Duodenal mucosa (tissue), 2 donors: Measurements from ENCODE around the gene EPOP.

Experiments used
- H3K27ac ChIP-seq: one replicate; pipeline ENCODE4 v1.7.0; 2013; ENCODE audit warnings: low read depth, low read length
- H3K27me3 ChIP-seq, 2 donors: one replicate each; pipeline ENCODE4 v1.7.0; 2013; ENCODE audit warnings: low read length in 2 of 2, control low read depth in 1 of 2; ENCODE audit not compliant: insufficient read depth in 2 of 2, control insufficient read depth in 1 of 2
- H3K36me3 ChIP-seq, 2 donors: one replicate each; pipeline ENCODE4 v1.7.0; 2013; ENCODE audit warnings: low read length in 2 of 2, control low read depth in 1 of 2; ENCODE audit not compliant: insufficient read depth in 2 of 2, control insufficient read depth in 1 of 2
- H3K4me1 ChIP-seq, 2 donors: one replicate each; pipeline ENCODE4 v1.7.0; 2013; ENCODE audit warnings: low read length in 2 of 2, control low read depth in 1 of 2; ENCODE audit not compliant: insufficient read depth in 2 of 2, control insufficient read depth in 1 of 2
- H3K4me3 ChIP-seq, 2 donors: one replicate each; pipeline ENCODE4 v1.7.0; 2013; ENCODE audit warnings: low read length in 2 of 2, low read depth in 1 of 2
- H3K9ac ChIP-seq, 2 donors: one replicate each; pipeline ENCODE4 v1.7.0; 2013; ENCODE audit warnings: low read length in 2 of 2, low read depth in 1 of 2
- H3K9me3 ChIP-seq, 2 donors: one replicate each; pipeline ENCODE4 v1.7.0; 2013; ENCODE audit warnings: low read length in 2 of 2, control low read depth in 1 of 2; ENCODE audit not compliant: control insufficient read depth in 1 of 2

Gene EPOP

DNA sequence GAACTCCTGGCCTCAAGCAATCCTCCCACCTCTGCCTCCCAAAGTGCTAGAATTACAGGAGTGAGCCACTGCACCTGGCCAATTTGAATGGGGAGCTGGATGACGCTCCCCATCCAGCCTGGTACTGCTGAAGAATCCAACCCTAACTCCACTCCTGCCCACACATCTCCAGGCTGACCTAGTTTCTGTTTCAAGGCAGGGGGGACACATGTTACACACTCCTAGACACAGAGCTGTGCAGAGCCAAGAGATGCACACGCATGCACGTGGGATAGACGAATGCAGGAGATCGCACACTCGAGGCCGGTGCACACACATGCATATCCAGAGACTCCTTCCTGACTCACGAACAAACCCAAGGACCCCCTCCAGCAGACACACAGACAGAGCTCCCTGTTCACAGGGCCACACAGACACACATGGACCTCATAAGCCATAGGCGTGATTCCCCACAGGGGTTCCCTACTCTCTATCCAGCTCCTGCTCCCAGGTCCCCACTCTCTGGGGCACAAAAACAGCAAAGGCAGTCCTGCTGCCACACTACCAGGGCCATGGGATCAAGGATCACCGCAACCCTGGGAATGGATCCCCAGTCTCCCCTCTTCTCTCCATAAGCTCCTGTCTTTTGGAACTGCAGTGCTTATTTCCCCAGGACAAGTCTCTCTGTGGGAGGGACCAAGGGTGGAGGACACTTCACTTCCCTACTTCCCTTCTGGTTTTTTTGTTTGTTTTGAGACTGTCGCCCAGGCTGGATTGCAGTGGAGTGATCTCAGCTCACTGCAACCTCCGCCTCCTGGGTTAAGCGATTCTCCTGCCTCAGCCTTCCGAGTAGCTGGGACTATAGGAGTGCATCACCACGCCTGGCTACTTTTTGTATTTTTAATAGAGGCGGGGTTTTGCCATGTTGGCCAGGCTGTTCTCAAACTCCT, 14.4 kb downstream of the EPOP start:
- no peaks in the 10 kb centered on the region for H3K4me1 ChIP-seq
- H3K27ac ChIP-seq = no peak overlapping the region
- no peaks in the 10 kb centered on the region for H3K36me3 ChIP-seq
- H3K27me3 ChIP-seq = peaks cover 0 to 3% of the 10 kb centered on the region in 2 donors
- no peaks in the 10 kb centered on the region for H3K9me3 ChIP-seq
- H3K9ac ChIP-seq = no peak overlapping the region
- no peak overlapping the region for H3K4me3 ChIP-seq

DNA sequence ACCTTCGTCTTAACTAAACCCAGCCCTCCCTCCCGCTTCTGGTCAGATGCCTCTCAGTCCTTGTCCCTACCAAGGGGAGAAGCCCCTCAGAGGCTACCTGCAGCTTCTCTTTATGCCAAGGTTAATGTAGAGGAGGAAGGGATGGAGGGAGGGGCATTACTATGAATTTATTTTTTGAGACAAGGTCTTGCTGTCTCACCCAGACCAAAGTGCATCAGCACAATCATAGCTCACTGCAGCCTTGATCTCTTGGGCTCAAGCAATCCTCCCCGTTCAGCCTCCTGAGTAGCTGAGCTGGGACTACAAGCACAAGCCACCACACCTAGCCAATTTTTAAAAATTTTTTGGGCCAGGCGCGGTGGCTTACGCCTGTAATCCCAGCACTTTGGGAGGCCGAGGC, 15.3 kb downstream of the EPOP start:
- Histone ChIP-seq H3K36me3 (no peaks in the 10 kb centered on the region), H3K9ac (no peak overlapping the region), H3K4me1 (no peaks in the 10 kb centered on the region)

DNA sequence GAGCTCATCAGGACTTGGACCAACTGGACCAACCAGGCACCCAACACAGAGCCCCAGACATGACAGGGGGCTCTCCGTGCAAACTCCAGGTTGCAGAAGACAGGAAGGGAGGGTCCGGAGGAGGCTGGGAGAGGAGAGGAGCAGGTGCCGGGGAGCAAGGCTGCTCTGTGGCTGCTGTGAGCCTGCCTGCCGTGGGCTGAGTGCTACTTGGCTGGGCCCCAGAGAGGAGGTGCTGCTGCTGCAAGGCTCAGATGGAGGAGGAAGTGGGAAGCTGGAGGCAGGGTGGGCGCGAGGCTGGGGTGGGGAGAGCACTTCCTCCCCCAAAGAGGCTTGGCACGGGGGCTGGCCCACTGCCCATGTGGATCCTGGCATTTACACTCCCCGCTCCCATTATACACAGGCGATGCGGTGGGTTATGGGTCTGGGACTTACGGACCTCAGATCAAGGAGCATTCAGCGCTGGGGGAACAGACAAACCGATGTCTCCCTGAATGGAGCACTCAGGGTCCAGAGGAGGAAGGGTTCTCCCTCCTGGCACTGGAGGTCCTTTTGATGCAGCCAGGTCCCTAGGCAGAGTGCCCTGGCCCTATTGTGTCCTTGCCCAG, 15.9 kb downstream of the EPOP start:
- Histone ChIP-seq H3K27me3 (peaks cover 6 to 10% of the 10 kb centered on the region in 2 donors), H3K36me3 (no peaks in the 10 kb centered on the region), H3K27ac (no peak overlapping the region), H3K9ac (no peak overlapping the region), H3K4me1 (no peaks in the 10 kb centered on the region), H3K4me3 (no peak overlapping the region), H3K9me3 (no peaks in the 10 kb centered on the region)

More for the DNA sequence above, 15.3 kb downstream of the EPOP start:
- Histone ChIP-seq H3K4me3 (no peak overlapping the region), H3K27me3 (peaks cover 6 to 7% of the 10 kb centered on the region in 2 donors), H3K27ac (no peak overlapping the region), H3K9me3 (no peaks in the 10 kb centered on the region)

DNA sequence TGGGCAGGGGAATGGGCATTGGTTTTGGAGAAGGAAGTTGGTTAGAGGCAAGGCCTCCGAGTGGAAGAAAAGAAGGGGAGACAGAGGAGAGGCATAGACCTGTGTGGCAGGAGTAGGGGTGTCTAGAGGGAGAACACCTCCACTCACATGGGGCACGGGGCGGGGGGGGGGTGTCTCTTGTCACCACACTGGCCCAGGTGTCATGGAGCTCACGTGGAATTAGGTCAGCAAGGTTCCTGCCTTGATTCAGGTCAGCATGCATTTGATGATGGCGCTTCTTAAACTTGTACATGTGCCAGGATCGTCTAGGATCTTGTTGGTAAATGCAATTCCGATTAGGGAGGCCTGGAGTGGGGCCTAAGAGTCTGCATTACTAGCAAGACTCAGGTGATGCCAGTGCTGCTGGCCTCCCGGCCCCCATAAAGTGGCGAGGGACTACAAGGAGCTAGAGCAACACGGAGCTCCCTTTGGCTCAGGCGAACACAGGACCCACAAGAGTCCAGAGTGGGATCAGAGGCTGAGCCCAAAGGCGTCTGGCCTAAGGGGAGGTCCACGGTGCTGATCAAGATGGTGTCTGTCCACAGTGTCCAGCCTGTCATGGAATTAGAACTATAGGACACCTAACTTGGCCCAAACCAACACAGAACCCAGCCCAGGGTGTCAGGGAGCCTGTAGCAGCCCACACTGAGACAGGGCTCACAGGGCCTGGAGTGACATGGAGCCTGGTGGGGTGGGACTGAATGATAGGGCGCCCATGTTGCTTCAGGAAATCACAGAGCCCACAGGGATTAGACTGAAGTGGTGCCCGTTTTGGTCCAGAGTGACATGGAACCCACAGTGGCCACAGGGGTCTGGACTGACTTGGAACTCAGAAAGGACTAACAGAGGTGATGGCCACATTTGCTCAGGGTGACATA, 16.7 kb downstream of the EPOP start:
- Histone ChIP-seq H3K9me3 (no peaks in the 10 kb centered on the region), H3K4me1 (no peaks in the 10 kb centered on the region), H3K27me3 (peaks cover 10 to 12% of the 10 kb centered on the region in 2 donors), H3K9ac (no peak overlapping the region), H3K4me3 (no peak overlapping the region), H3K27ac (no peak overlapping the region), H3K36me3 (no peaks in the 10 kb centered on the region)

DNA sequence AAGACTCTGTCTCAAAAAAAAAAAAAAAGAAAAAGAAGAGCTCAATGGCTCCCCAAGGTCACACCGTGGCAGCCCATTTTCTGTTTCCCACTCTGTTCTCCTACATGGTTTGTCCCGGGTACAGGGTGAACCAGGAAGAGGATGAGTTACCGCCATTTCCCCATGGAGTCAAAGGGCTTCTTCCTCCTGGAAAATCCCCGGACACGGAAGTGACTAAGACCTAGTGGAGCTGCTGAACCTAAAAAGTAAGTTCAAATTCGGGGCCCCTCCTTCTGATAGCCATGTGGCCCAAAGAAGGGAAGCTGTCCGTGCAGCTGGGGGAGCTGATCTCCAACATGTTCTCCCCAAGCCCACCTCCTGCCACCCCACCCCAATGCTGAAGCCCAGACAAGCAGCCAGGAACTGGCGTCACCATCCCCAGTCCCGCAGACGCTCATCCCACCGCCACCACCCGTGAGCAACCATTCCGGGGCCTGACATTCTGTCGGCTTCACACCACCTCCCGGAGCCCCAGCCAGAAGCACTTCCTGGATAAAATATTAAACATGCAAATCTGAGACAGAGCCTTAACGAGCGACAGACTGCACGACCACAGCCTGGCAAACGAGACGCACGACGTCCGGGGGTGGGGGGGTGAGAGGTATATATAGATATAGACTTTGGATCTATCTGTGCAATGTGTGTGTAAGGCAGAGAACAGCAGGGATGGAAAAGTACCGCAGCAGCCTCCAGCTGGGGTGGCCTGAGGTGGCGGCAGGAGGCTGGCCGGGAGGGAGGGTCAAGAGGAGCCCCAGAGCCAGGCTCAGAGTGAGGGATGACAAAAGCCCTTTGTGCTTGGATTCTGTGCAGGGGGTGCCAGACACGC, 17.6 kb downstream of the EPOP start:
- Histone ChIP-seq H3K27me3 (peaks cover 10 to 12% of the 10 kb centered on the region in 2 donors), H3K9me3 (no peaks in the 10 kb centered on the region), H3K9ac (no peak overlapping the region), H3K27ac (no peak overlapping the region), H3K4me1 (no peaks in the 10 kb centered on the region), H3K4me3 (no peak overlapping the region), H3K36me3 (no peaks in the 10 kb centered on the region)

DNA sequence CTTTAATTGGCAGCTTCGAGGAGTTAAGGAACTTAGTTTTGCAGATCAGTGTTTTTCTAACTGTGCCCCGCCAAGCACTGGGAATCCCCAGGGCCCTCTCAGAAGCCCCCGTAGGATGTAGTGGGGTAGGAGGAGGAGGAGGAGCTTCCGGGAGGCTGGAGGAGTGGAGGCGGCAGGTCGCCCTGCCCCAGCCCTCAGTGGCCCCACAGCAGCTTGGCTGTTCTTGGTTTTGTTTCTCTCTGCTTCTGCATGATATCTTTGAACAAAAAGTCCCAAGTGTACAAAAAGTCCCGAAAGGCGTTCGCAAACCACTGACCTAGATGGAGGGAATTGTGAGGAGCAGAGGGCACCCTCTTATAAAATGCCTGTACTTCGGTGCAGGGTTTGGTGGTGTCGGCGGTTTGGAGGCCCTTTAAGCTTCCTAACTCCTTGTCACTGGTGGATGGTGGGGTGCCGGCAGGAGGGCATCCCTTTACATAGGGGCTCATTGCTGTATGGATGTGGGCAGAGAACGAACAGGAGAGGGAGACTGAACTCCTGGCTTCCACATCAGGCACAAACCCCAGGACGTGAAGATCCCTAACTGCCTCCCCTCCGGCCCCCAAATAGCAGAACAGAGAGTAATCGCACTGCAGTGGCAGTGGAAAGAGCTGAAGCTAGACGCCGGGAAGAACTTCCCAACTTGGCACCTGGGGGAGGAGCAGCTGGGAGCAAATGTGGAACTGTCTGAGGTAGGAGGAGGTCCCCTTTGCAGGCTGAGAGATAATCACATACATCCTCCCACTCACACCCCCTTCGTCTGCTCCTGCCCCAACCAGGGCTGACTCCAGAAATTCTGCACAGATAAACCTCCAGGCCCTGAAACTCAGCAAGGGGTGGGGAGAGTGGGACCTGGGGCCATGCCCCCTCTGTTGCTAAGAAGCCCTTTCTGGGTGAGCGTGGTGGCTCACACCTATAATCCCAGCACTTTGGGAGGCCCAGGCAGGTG, 20.1 kb downstream of the EPOP start:
- H3K4me1 ChIP-seq = no peaks in the 10 kb centered on the region
- H3K36me3 ChIP-seq = no peaks in the 10 kb centered on the region
- peaks cover 10 to 12% of the 10 kb centered on the region in 2 donors for H3K27me3 ChIP-seq
- no peaks in the 10 kb centered on the region for H3K9me3 ChIP-seq
- no peak overlapping the region for H3K27ac ChIP-seq
- H3K9ac ChIP-seq = no peak overlapping the region
- H3K4me3 ChIP-seq = no peak overlapping the region

DNA sequence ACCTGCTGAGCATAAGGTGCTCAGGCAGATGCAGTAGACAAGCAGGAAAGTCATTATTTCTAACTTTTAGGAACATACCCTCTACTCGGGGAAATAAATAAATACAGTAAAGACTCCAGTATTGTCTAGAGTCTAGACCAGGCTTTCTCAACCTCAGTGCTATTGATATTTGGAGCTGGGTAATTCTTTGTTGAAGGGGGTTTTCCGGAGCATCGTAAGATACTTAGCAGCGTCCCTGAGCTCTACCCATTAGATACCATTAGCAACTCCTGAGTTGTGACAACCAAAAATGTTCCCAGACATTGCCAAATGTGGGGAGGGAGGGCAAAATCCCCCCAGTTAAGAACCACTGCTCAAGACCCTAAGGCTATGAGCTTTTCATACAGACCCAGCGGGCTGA, 21.1 kb downstream of the EPOP start:
- Histone ChIP-seq H3K36me3 (no peaks in the 10 kb centered on the region), H3K4me3 (no peak overlapping the region), H3K9ac (no peak overlapping the region), H3K27ac (no peak overlapping the region), H3K9me3 (no peaks in the 10 kb centered on the region), H3K27me3 (peaks cover 10 to 12% of the 10 kb centered on the region in 2 donors), H3K4me1 (no peaks in the 10 kb centered on the region)

DNA sequence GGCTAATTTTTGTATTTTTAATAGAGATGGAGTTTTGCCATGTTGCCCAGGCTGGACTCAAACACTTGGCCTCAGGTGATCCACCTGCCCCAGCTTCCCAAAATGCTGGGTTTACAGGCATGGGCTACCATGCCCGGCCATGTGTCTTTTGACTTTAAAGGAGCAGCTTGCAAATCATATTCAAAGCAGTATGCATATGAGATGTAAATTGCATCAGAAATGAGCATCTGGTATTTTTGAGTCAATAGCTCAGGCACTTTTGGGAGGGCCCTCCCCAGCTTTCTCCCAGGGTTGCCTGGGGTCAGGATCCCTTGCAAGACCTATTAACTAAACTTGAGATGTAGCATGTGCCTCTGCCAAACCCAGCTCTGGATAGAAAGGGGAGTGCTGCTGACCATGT, 21.5 kb downstream of the EPOP start:
- H3K36me3 ChIP-seq = no peaks in the 10 kb centered on the region
- no peaks in the 10 kb centered on the region for H3K9me3 ChIP-seq
- no peak overlapping the region for H3K4me3 ChIP-seq
- H3K9ac ChIP-seq = no peak overlapping the region
- H3K27me3 ChIP-seq = peaks cover 10 to 12% of the 10 kb centered on the region in 2 donors
- H3K4me1 ChIP-seq = no peaks in the 10 kb centered on the region
- H3K27ac ChIP-seq = no peak overlapping the region
